GM12878 (cell line): Measurements from ENCODE around the gene BBS9. TPM values are rescaled to one million over a fixed set of nuclear protein-coding genes. Genes with fewer than 3 reads are reported as not detected.

Experiments used
- ATAC-seq: fragments of 200-7000 bp; cut with Tn5 transposase; 3 replicates; pipeline ENCODE4 v1.9.1; 2020; ENCODE audit warnings: mild to moderate bottlenecking, moderate library complexity
- BruUV-seq: library from RNA; stranded (reverse); fragments of 400-500 nt; replicated peaks from 2 replicates; lab custom pipeline; 2021; lab: Mats Ljungman, UMichigan
- CTCF ChIA-PET: fragments of 300-600 bp; sonication (Branson Sonifier 250); formaldehyde crosslinking; extraction: SDS; loops from one replicate; lab custom pipeline; 2021; ENCODE audit warnings: inconsistent platforms; lab: Yijun Ruan, JAX
- POLR2A ChIA-PET: fragments of 350-600 bp; formaldehyde crosslinking; extraction: SDS; loops from one replicate; lab custom pipeline; 2021; ENCODE audit warnings: inconsistent platforms; lab: Charles Lee
- RAD21 ChIA-PET: fragments of 300-600 bp; sonication (Branson Sonifier 250); formaldehyde crosslinking; loops from one replicate; lab custom pipeline; 2023; ENCODE audit warnings: antibody characterized with exemption; ENCODE audit not compliant: unreplicated experiment; lab: Charles Lee
- SMC1A ChIA-PET: fragments of 300-600 bp; sonication (Branson Sonifier 250); formaldehyde crosslinking; loops from one replicate; lab custom pipeline; 2023; ENCODE audit not compliant: unreplicated experiment, uncharacterized antibody; lab: Charles Lee
- DNase-seq: peaks from one replicate; pipeline ENCODE4 v3.0.0-alpha.2; 2011; ENCODE audit warnings: low read depth, low spot score
- FAIRE-seq: peaks from 3 replicates; lab custom pipeline; 2011; peaks lifted over from hg19 to GRCh38; lab: Jason Lieb, UNC
- H2AFZ ChIP-seq: 2 replicates; pipeline ENCODE4 v1.6.0; 2011; ENCODE audit warnings: low read depth, low read length, control low read depth; ENCODE audit not compliant: control insufficient read depth
- H3K27ac ChIP-seq: 2 replicates; pipeline ENCODE4 v1.5.1; 2011; ENCODE audit warnings: control low read depth; ENCODE audit not compliant: control insufficient read depth, insufficient read depth
- H3K27me3 ChIP-seq, 2 experiments: replicated peaks in 1 of 2; 2 replicates each; pipeline versions ENCODE4 v1.6.0 to v1.6.1; 2011; ENCODE audit warnings: low read length in 1 of 2; ENCODE audit not compliant: control insufficient read depth in 2 of 2, insufficient read depth in 2 of 2
- H3K36me3 ChIP-seq, 2 experiments: 2 replicates each; pipeline ENCODE4 v1.5.1; 2011; ENCODE audit warnings: low read length in 1 of 2; ENCODE audit not compliant: control insufficient read depth in 2 of 2, insufficient read depth in 2 of 2
- H3K4me1 ChIP-seq: 2 replicates; pipeline ENCODE4 v1.6.1; 2011; ENCODE audit warnings: mild to moderate bottlenecking, low read length, moderate library complexity, mixed read lengths; ENCODE audit not compliant: control insufficient read depth, insufficient read depth
- H3K4me2 ChIP-seq: 2 replicates; pipeline ENCODE4 v1.6.0; 2011; ENCODE audit warnings: control low read depth; ENCODE audit not compliant: control insufficient read depth, insufficient read depth
- H3K4me3 ChIP-seq: fragments of 200-600 bp; sonication (generic); 2 replicates; pipeline ENCODE4 v1.5.1; 2016
- H3K79me2 ChIP-seq: 2 replicates; pipeline ENCODE4 v1.6.0; 2011; ENCODE audit warnings: low read length; ENCODE audit not compliant: control insufficient read depth, insufficient read depth
- H3K9ac ChIP-seq: 2 replicates; pipeline ENCODE4 v1.8.0; 2011; ENCODE audit warnings: low read length, control low read depth, mixed read lengths; ENCODE audit not compliant: control insufficient read depth, insufficient read depth
- H3K9me3 ChIP-seq: replicated peaks from 3 replicates; pipeline ENCODE4 v1.5.1; 2011; ENCODE audit warnings: mild to moderate bottlenecking, low read length; ENCODE audit not compliant: control insufficient read depth, insufficient read depth
- H4K20me1 ChIP-seq: 2 replicates; pipeline ENCODE4 v1.6.0; 2011; ENCODE audit not compliant: control insufficient read depth, insufficient read depth
- HCFC1 ChIP-seq: fragments of 150-350 bp; IDR thresholded peaks from 2 replicates; pipeline ENCODE4 v1.6.1; 2014; ENCODE audit warnings: low read length
- IRF4 ChIP-seq: IDR thresholded peaks from 2 replicates; pipeline ENCODE4 v1.6.1; 2011; ENCODE audit warnings: low read depth, low read length
- WGBS: methylation state at CpG from one replicate; pipeline ENCODE4 v1.1.6; 2016; ENCODE audit warnings: low lambda C conversion rate; ENCODE audit not compliant: insufficient replicate concordance, insufficient coverage; ENCODE audit errors: missing lambda C conversion rate; 5-methylcytosine and 5-hydroxymethylcytosine counted together
- in situ Hi-C: fragments of 300-500 bp; cut with MboI; formaldehyde crosslinking; loops from 9 replicates; pipeline ENCODE4 v1.14.3; 2018; ENCODE audit warnings: mixed read lengths
- intact Hi-C: fragments of 100-400 bp; cut with micrococcal nuclease; formaldehyde crosslinking; loops from one replicate; pipeline ENCODE4 v1.14.2; 2022; ENCODE audit not compliant: unreplicated experiment
- polyA plus RNA-seq, 11 experiments: library from polyadenylated mRNA; depleted of rRNA in 4 of 11; unstranded in 6 of 11; stranded (reverse) in 5 of 11; fragments of >200 nt; fragmentation: Nextera tagmentation in 4 of 11; fragmentation: Illumina TruSeq in 1 of 11; extraction: Ambion mirVana in 4 of 11; extraction: Trizol in 1 of 11; gene quantifications; 1 replicate in 1 of 11; 2 replicates in 10 of 11; pipeline versions ENCODE4 v1.2.1 to v1.2.3, GENCODE V29; 2011 to 2016; ENCODE audit warnings: inconsistent platforms in 2 of 11, missing spikeins in 2 of 11, low read depth in 1 of 11
- total RNA-seq, 4 experiments: library from RNA; depleted of rRNA in 3 of 4; stranded (reverse); fragments of >200 nt in 3 of 4; fragmentation: Illumina TruSeq in 1 of 4; extraction: Trizol in 1 of 4; gene quantifications; 2 replicates each; pipeline versions ENCODE4 v1.2.1 to v1.2.3, GENCODE V29; 2013 to 2021
- TF ChIP-seq, protein P1 (sequence below): fragments of 450-650 bp; formaldehyde crosslinking; IDR thresholded peaks from 2 replicates; pipeline ENCODE4 v1.5.0; 2022; ENCODE audit warnings: mild to moderate bottlenecking, missing genetic modification characterization
- TF ChIP-seq, protein P2 (sequence below): fragments of 450-650 bp; IDR thresholded peaks from 2 replicates; pipeline ENCODE4 v1.6.1; 2016; ENCODE audit warnings: mild to moderate bottlenecking

The BBS9 gene
- total and polyA plus RNA-seq, 10 of the 15 experiments (the other 5 are each of a cell fraction or from before 2014, with no cell fraction given): 1.2 to 5.6 (median 2.3) TPM

DNA sequence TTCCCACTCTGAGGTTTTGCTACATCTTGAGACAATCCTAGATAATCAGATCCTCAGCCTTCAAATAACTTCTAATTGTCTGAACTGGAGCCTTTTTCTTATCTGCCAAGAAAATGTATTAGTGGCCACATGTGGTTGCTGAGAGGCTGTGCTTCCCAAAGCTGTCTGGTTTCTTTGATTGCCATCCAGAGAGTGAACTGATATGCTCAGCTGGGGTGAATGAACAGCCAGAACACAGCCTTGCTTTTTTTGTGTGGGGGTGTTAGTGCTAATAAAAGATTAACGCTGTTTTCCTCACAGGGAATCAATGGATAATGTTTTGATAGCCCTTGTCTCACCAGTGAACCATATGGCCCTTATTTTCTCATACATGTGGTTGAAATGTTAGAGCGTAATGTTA is 66.9 kb downstream of the BBS9 start (continued):
- TF ChIP-seq, protein P1, sequence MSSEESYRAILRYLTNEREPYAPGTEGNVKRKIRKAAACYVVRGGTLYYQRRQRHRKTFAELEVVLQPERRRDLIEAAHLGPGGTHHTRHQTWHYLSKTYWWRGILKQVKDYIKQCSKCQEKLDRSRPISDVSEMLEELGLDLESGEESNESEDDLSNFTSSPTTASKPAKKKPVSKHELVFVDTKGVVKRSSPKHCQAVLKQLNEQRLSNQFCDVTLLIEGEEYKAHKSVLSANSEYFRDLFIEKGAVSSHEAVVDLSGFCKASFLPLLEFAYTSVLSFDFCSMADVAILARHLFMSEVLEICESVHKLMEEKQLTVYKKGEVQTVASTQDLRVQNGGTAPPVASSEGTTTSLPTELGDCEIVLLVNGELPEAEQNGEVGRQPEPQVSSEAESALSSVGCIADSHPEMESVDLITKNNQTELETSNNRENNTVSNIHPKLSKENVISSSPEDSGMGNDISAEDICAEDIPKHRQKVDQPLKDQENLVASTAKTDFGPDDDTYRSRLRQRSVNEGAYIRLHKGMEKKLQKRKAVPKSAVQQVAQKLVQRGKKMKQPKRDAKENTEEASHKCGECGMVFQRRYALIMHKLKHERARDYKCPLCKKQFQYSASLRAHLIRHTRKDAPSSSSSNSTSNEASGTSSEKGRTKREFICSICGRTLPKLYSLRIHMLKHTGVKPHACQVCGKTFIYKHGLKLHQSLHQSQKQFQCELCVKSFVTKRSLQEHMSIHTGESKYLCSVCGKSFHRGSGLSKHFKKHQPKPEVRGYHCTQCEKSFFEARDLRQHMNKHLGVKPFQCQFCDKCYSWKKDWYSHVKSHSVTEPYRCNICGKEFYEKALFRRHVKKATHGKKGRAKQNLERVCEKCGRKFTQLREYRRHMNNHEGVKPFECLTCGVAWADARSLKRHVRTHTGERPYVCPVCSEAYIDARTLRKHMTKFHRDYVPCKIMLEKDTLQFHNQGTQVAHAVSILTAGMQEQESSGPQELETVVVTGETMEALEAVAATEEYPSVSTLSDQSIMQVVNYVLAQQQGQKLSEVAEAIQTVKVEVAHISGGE (CRISPR knock-in tag): no peak
- TF ChIP-seq IRF4: no peak
- TF ChIP-seq HCFC1: no peak

DNA sequence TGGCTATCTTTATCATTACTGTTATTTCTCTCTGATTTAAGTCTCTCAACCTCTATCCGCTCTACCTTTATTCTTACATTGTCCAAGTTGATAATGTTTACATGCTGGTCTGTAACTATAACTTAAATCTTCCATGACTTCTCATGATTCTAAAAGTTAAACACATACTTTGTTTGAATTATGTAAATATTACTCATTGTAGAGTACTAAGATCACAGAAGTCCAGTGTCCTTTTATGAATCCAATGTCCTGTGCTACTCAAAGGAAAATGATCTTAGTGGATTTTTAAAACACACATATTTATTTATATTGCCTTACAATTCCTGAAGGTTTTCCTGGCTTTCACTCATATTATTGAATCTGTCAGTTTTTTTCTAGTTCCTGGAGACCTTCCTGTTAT is 70.9 kb downstream of the BBS9 start:
- Histone ChIP-seq H3K27ac (no peak overlapping the region), H2AFZ (no peak overlapping the region), H3K79me2 (no peaks in the 10 kb centered on the region), H3K9me3 (no peaks in the 10 kb centered on the region; the same call in 2 of the 3 replicates), H3K4me2 (no peak overlapping the region), H4K20me1 (no peaks in the 10 kb centered on the region), H3K4me3 (no peak overlapping the region), H3K27me3 (no peaks in the 10 kb centered on the region), H3K9ac (no peak overlapping the region), H3K4me1 (no peaks in the 10 kb centered on the region), H3K36me3 (no peaks in the 10 kb centered on the region)
- no TSS peak for BruUV-seq
- ChIA-PET CTCF (no interaction called here), SMC1A (no interaction called here), POLR2A (no interaction called here), RAD21 (no interaction called here)
- TF ChIP-seq, protein P2, sequence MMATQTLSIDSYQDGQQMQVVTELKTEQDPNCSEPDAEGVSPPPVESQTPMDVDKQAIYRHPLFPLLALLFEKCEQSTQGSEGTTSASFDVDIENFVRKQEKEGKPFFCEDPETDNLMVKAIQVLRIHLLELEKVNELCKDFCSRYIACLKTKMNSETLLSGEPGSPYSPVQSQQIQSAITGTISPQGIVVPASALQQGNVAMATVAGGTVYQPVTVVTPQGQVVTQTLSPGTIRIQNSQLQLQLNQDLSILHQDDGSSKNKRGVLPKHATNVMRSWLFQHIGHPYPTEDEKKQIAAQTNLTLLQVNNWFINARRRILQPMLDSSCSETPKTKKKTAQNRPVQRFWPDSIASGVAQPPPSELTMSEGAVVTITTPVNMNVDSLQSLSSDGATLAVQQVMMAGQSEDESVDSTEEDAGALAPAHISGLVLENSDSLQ: no peak
- DNase-seq (no peak), FAIRE-seq (no peak), ATAC-seq (no peak)
- WGBS: 92% methylated on average over 1 of the region's 1 CpG
- in situ Hi-C loops: no loop called here
- intact Hi-C loops: no loop called here
